Keratinocyte (primary cell): ENCODE measurements around the gene NAPG. TPM values are rescaled to one million over a fixed set of nuclear protein-coding genes. Genes with fewer than 3 reads are reported as not detected.

ENCODE experiments used
- DNase-seq: peaks from one replicate; pipeline ENCODE4 v3.0.0-alpha.2; 2011; ENCODE audit warnings: low read depth, missing footprints, low spot score
- FAIRE-seq: peaks from 2 replicates; lab custom pipeline; 2011; peaks lifted over from hg19 to GRCh38; lab: Jason Lieb, UNC
- H2AFZ ChIP-seq: 2 replicates; pipeline ENCODE4 v1.6.0; 2012; ENCODE audit warnings: low read length, control low read depth, inconsistent platforms; ENCODE audit not compliant: control insufficient read depth
- H3K27ac ChIP-seq: 2 replicates; pipeline ENCODE4 v1.5.1; 2011; ENCODE audit warnings: low read length; ENCODE audit not compliant: control insufficient read depth, insufficient read depth
- H3K27me3 ChIP-seq: 3 replicates; pipeline ENCODE4 v1.6.0; 2011; ENCODE audit warnings: low read length; ENCODE audit not compliant: control insufficient read depth, insufficient read depth; ENCODE audit errors: extremely low read depth
- H3K36me3 ChIP-seq, 2 experiments: 2 replicates in 1 of 2; 3 replicates in 1 of 2; pipeline ENCODE4 v1.5.1; 2011; ENCODE audit warnings: low read length in 2 of 2, mild to moderate bottlenecking in 1 of 2; ENCODE audit not compliant: control insufficient read depth in 2 of 2, insufficient read depth in 2 of 2; ENCODE audit errors: extremely low read depth in 1 of 2
- H3K4me1 ChIP-seq: 3 replicates; pipeline ENCODE4 v1.5.1; 2011; ENCODE audit warnings: low read length; ENCODE audit not compliant: control insufficient read depth, insufficient read depth; ENCODE audit errors: extremely low read depth
- H3K4me2 ChIP-seq: 3 replicates; pipeline ENCODE4 v1.6.0; 2011; ENCODE audit warnings: low read depth, low read length; ENCODE audit not compliant: control insufficient read depth, insufficient read depth; ENCODE audit errors: extremely low read depth
- H3K4me3 ChIP-seq, 3 experiments: fragments of 200-600 bp in 1 of 3; sonication (generic) in 1 of 3; 2 replicates in 2 of 3; 3 replicates in 1 of 3; pipeline ENCODE4 v1.5.1; 2011 to 2016; ENCODE audit warnings: low read length in 3 of 3, mild to moderate bottlenecking in 3 of 3, control low read depth in 2 of 3, inconsistent platforms in 1 of 3, low read depth in 1 of 3, mixed read lengths in 1 of 3, mixed run types in 1 of 3, moderate library complexity in 1 of 3; ENCODE audit not compliant: control insufficient read depth in 2 of 3, insufficient read depth in 2 of 3; ENCODE audit errors: extremely low read depth in 1 of 3
- H3K79me2 ChIP-seq: 2 replicates; pipeline ENCODE4 v1.6.0; 2012; ENCODE audit warnings: low read length; ENCODE audit not compliant: control insufficient read depth, insufficient read depth
- H3K9ac ChIP-seq: 3 replicates; pipeline ENCODE4 v1.6.0; 2011; ENCODE audit warnings: low read length; ENCODE audit not compliant: control insufficient read depth, insufficient read depth; ENCODE audit errors: extremely low read depth
- H3K9me1 ChIP-seq: 3 replicates; pipeline ENCODE4 v1.6.0; 2011; ENCODE audit warnings: low read length; ENCODE audit not compliant: control insufficient read depth, insufficient read depth; ENCODE audit errors: extremely low read depth
- H3K9me3 ChIP-seq: 2 replicates; pipeline ENCODE4 v1.5.1; 2012; ENCODE audit warnings: low read depth, low read length; ENCODE audit not compliant: control insufficient read depth
- H4K20me1 ChIP-seq: 3 replicates; pipeline ENCODE4 v1.6.0; 2011; ENCODE audit warnings: low read length; ENCODE audit not compliant: control insufficient read depth, insufficient read depth; ENCODE audit errors: extremely low read depth
- CTCF ChIP-seq, 3 experiments: IDR thresholded peaks in 1 of 3; conservative IDR thresholded peaks in 1 of 3; optimal IDR thresholded peaks in 1 of 3; 2 replicates in 2 of 3; 3 replicates in 1 of 3; pipeline versions ENCODE3 to v1.5.1; 2011; ENCODE audit warnings: low read length in 3 of 3, mild to moderate bottlenecking in 3 of 3, moderate library complexity in 2 of 3, control low read depth in 1 of 3, inconsistent platforms in 1 of 3; ENCODE audit not compliant: insufficient read depth in 2 of 3; ENCODE audit errors: extremely low read depth in 1 of 3
- EZH2 ChIP-seq: IDR thresholded peaks from one replicate; pipeline ENCODE4 v1.6.1; 2012; ENCODE audit warnings: inconsistent platforms, mild to moderate bottlenecking, low read length, moderate library complexity
- dilution Hi-C: fragments of 300-500 bp; cut with MboI; formaldehyde crosslinking; loops from one replicate; pipeline ENCODE4 v1.7.0; 2020; ENCODE audit warnings: low sequenced_read_pairs; ENCODE audit not compliant: extremely low pct_ligation_motif_present
- polyA plus RNA-seq, 5 experiments: library from polyadenylated mRNA; depleted of rRNA in 3 of 5; stranded (reverse) in 3 of 5; stranded (forward) in 1 of 5; unstranded in 1 of 5; fragments of >200 nt; gene quantifications; 1 replicate in 1 of 5; 2 replicates in 3 of 5; 3 replicates in 1 of 5; pipeline versions ENCODE4 v1.2.1 to v1.2.3, GENCODE V29; 2011 to 2012; ENCODE audit warnings: missing spikeins in 2 of 5, low read depth in 1 of 5, low replicate concordance in 1 of 5

The NAPG gene
- polyA plus RNA-seq, 1 donor (not counting 4 experiments of a cell fraction or from before 2014, with no cell fraction given) = 30.8 TPM

- Histone ChIP-seq H3K9me1 (no peaks in the 10 kb centered on the region), H3K9ac (no peak overlapping the region), H3K27me3 (no peaks in the 10 kb centered on the region), H3K4me1 (no peaks in the 10 kb centered on the region), H4K20me1 (no peaks in the 10 kb centered on the region), H3K9me3 (no peaks in the 10 kb centered on the region), H3K36me3 (no peaks in the 10 kb centered on the region), H3K79me2 (no peaks in the 10 kb centered on the region), H3K27ac (no peak overlapping the region), H3K4me2 (no peak overlapping the region), H3K4me3 (no peak overlapping the region), H2AFZ (no peak overlapping the region)
- FAIRE-seq (no peak), DNase-seq (no peak)
- TF ChIP-seq EZH2 (no peak), CTCF (optimal IDR thresholded peaks at IDR 0.05 in 1 of 3, IDR thresholded peaks at IDR 0.05 in 1 of 3, conservative IDR thresholded peaks at IDR 0.05 in 1 of 3; ENCODE audit: extremely low read depth in 1 of 3, insufficient read depth in 2 of 3, low read length in 3 of 3) (no peak)
- dilution Hi-C loops = loop anchor here (10.0 kb wide), 1 partner anchor 516 kb away; no protein-coding TSS in a partner anchor
These were observed 14.6 kb upstream of the NAPG start for GRCh38 chr18:10511236-10511635.

GRCh38 chr18:10514082-10514481 is 11.7 kb upstream of the NAPG start:
- dilution Hi-C loops = loop anchor here (10.0 kb wide), 1 partner anchor 519 kb away; no protein-coding TSS in a partner anchor
- no peaks in the 10 kb centered on the region for H3K27me3 ChIP-seq
- H3K27ac ChIP-seq = no peak overlapping the region
- DNase-seq (no peak), FAIRE-seq (no peak)
- H3K4me2 ChIP-seq = no peak overlapping the region
- H3K9me1 ChIP-seq = no peaks in the 10 kb centered on the region
- TF ChIP-seq EZH2 = no peak
- TF ChIP-seq CTCF (optimal IDR thresholded peaks at IDR 0.05 in 1 of 3, IDR thresholded peaks at IDR 0.05 in 1 of 3, conservative IDR thresholded peaks at IDR 0.05 in 1 of 3; ENCODE audit: extremely low read depth in 1 of 3, insufficient read depth in 2 of 3, low read length in 3 of 3) = no peak
- peaks cover 1% of the 10 kb centered on the region for H3K4me1 ChIP-seq
- no peaks in the 10 kb centered on the region for H3K79me2 ChIP-seq
- H3K4me3 ChIP-seq = no peak overlapping the region
- no peaks in the 10 kb centered on the region for H4K20me1 ChIP-seq
- no peaks in the 10 kb centered on the region for H3K9me3 ChIP-seq
- no peaks in the 10 kb centered on the region for H3K36me3 ChIP-seq
- no peak overlapping the region for H3K9ac ChIP-seq
- no peak overlapping the region for H2AFZ ChIP-seq
